ENCODE measurements around the gene DBNL. TPM values are rescaled to one million over a fixed set of nuclear protein-coding genes. Genes with fewer than 3 reads are reported as not detected.
"Not testable (repeated sequence)": the region's sequence is repeated elsewhere in the genome, so short reads cannot be mapped to it uniquely, and the experiment has no call there.

Gene DBNL
- total RNA-seq, 1 donor from 2014 or later, result 85.0 TPM

- H3K27me3 ChIP-seq (ENCODE audit: insufficient read depth, low read length); H3K9me3 Mint-ChIP-seq (ENCODE audit: unreplicated experiment); H4K20me1 ChIP-seq (ENCODE audit: insufficient read depth, low read length); H3K36me3 ChIP-seq (ENCODE audit: insufficient read depth, low read length); H3K4me1 ChIP-seq (ENCODE audit: insufficient read depth, low read length); H3K4me1 Mint-ChIP-seq (ENCODE audit: low read depth, unreplicated experiment); H3K36me3 Mint-ChIP-seq (ENCODE audit: low read depth, unreplicated experiment); FAIRE-seq; H3K27me3 Mint-ChIP-seq (ENCODE audit: low read depth, unreplicated experiment); H3K79me2 ChIP-seq (ENCODE audit: insufficient read depth, low read length); H3K9me3 ChIP-seq (ENCODE audit: insufficient read depth, low read depth, low read length): not testable (repeated sequence)
- H3K27ac ChIP-seq (ENCODE audit: low read depth, low read length), result peak overlapping the region; percentile 62
- TF ChIP-seq CTCF (IDR thresholded peaks at IDR 0.05; ENCODE audit: insufficient read depth, low read depth, low read length), result peak; percentile 44
- peak overlapping the region; percentile 75 for H2AFZ ChIP-seq (ENCODE audit: low read depth, low read length)
- H3K4me3 ChIP-seq (ENCODE audit: insufficient read depth, low read depth, low read length), result peak overlapping the region; percentile 79
- H3K4me3 Mint-ChIP-seq (ENCODE audit: unreplicated experiment), result peak overlapping the region; percentile 92
- DNase-seq (ENCODE audit: low read depth), result peak; percentile 86
- peak overlapping the region; percentile 80 for H3K4me2 ChIP-seq (ENCODE audit: low read length)
- H3K9ac ChIP-seq (ENCODE audit: low read length), result peak overlapping the region; percentile 84
- peak overlapping the region; percentile 58 for H3K27ac Mint-ChIP-seq (ENCODE audit: unreplicated experiment)
Measured at GRCh38 chr7:44018857-44019807, 25.4 kb upstream of the DBNL start.

- not testable (repeated sequence) for H3K79me2 ChIP-seq (ENCODE audit: insufficient read depth, low read length); H3K36me3 ChIP-seq (ENCODE audit: insufficient read depth, low read length); H3K9me3 Mint-ChIP-seq (ENCODE audit: unreplicated experiment); H3K36me3 Mint-ChIP-seq (ENCODE audit: low read depth, unreplicated experiment); H3K27me3 Mint-ChIP-seq (ENCODE audit: low read depth, unreplicated experiment); H3K4me1 ChIP-seq (ENCODE audit: insufficient read depth, low read length); DNase-seq (ENCODE audit: low read depth); H3K27me3 ChIP-seq (ENCODE audit: insufficient read depth, low read length); H3K4me3 ChIP-seq (ENCODE audit: insufficient read depth, low read depth, low read length); H3K27ac ChIP-seq (ENCODE audit: low read depth, low read length); H4K20me1 ChIP-seq (ENCODE audit: insufficient read depth, low read length); H2AFZ ChIP-seq (ENCODE audit: low read depth, low read length); H3K9me3 ChIP-seq (ENCODE audit: insufficient read depth, low read depth, low read length); H3K27ac Mint-ChIP-seq (ENCODE audit: unreplicated experiment); H3K4me2 ChIP-seq (ENCODE audit: low read length); FAIRE-seq; H3K9ac ChIP-seq (ENCODE audit: low read length); H3K4me1 Mint-ChIP-seq (ENCODE audit: low read depth, unreplicated experiment); H3K4me3 Mint-ChIP-seq (ENCODE audit: unreplicated experiment)
Measured at GRCh38 chr7:44019825-44020224, 24.7 kb upstream of the DBNL start.

- not testable (repeated sequence) for FAIRE-seq; H4K20me1 ChIP-seq (ENCODE audit: insufficient read depth, low read length); H3K4me1 ChIP-seq (ENCODE audit: insufficient read depth, low read length); H3K4me2 ChIP-seq (ENCODE audit: low read length); H3K9me3 ChIP-seq (ENCODE audit: insufficient read depth, low read depth, low read length); H3K4me3 Mint-ChIP-seq (ENCODE audit: unreplicated experiment); H3K27me3 ChIP-seq (ENCODE audit: insufficient read depth, low read length); H2AFZ ChIP-seq (ENCODE audit: low read depth, low read length); H3K9ac ChIP-seq (ENCODE audit: low read length); H3K27me3 Mint-ChIP-seq (ENCODE audit: low read depth, unreplicated experiment); H3K36me3 ChIP-seq (ENCODE audit: insufficient read depth, low read length); H3K27ac Mint-ChIP-seq (ENCODE audit: unreplicated experiment); DNase-seq (ENCODE audit: low read depth); H3K79me2 ChIP-seq (ENCODE audit: insufficient read depth, low read length); H3K9me3 Mint-ChIP-seq (ENCODE audit: unreplicated experiment); H3K4me3 ChIP-seq (ENCODE audit: insufficient read depth, low read depth, low read length); H3K4me1 Mint-ChIP-seq (ENCODE audit: low read depth, unreplicated experiment); H3K27ac ChIP-seq (ENCODE audit: low read depth, low read length); H3K36me3 Mint-ChIP-seq (ENCODE audit: low read depth, unreplicated experiment)
Measured at GRCh38 chr7:44022069-44022468, 22.4 kb upstream of the DBNL start.

- not testable (repeated sequence) for DNase-seq (ENCODE audit: low read depth); H3K27me3 ChIP-seq (ENCODE audit: insufficient read depth, low read length); H3K27ac Mint-ChIP-seq (ENCODE audit: unreplicated experiment); H3K36me3 Mint-ChIP-seq (ENCODE audit: low read depth, unreplicated experiment); FAIRE-seq; H4K20me1 ChIP-seq (ENCODE audit: insufficient read depth, low read length); H3K9me3 Mint-ChIP-seq (ENCODE audit: unreplicated experiment); H3K36me3 ChIP-seq (ENCODE audit: insufficient read depth, low read length); H3K79me2 ChIP-seq (ENCODE audit: insufficient read depth, low read length); H3K9ac ChIP-seq (ENCODE audit: low read length); H3K4me1 Mint-ChIP-seq (ENCODE audit: low read depth, unreplicated experiment); H3K4me1 ChIP-seq (ENCODE audit: insufficient read depth, low read length); H3K4me3 ChIP-seq (ENCODE audit: insufficient read depth, low read depth, low read length); H3K9me3 ChIP-seq (ENCODE audit: insufficient read depth, low read depth, low read length); H3K27ac ChIP-seq (ENCODE audit: low read depth, low read length); H3K4me3 Mint-ChIP-seq (ENCODE audit: unreplicated experiment); H3K4me2 ChIP-seq (ENCODE audit: low read length); H2AFZ ChIP-seq (ENCODE audit: low read depth, low read length)
- peaks cover 10% of the 10 kb centered on the region for H3K27me3 Mint-ChIP-seq (ENCODE audit: low read depth, unreplicated experiment)
Measured at GRCh38 chr7:44022796-44023467, 21.6 kb upstream of the DBNL start.

- not testable (repeated sequence) for H3K4me1 Mint-ChIP-seq (ENCODE audit: low read depth, unreplicated experiment); FAIRE-seq
Measured at GRCh38 chr7:44029433-44029832, 15.1 kb upstream of the DBNL start.

More at GRCh38 chr7:44029433-44029832, 15.1 kb upstream of the DBNL start:
- H3K27ac ChIP-seq (ENCODE audit: low read depth, low read length); H2AFZ ChIP-seq (ENCODE audit: low read depth, low read length); H3K4me1 ChIP-seq (ENCODE audit: insufficient read depth, low read length); H3K4me2 ChIP-seq (ENCODE audit: low read length); H3K36me3 ChIP-seq (ENCODE audit: insufficient read depth, low read length); H3K9ac ChIP-seq (ENCODE audit: low read length); H4K20me1 ChIP-seq (ENCODE audit: insufficient read depth, low read length); H3K4me3 Mint-ChIP-seq (ENCODE audit: unreplicated experiment); DNase-seq (ENCODE audit: low read depth); H3K4me3 ChIP-seq (ENCODE audit: insufficient read depth, low read depth, low read length); H3K79me2 ChIP-seq (ENCODE audit: insufficient read depth, low read length); H3K27me3 ChIP-seq (ENCODE audit: insufficient read depth, low read length); H3K9me3 Mint-ChIP-seq (ENCODE audit: unreplicated experiment); H3K27me3 Mint-ChIP-seq (ENCODE audit: low read depth, unreplicated experiment); H3K9me3 ChIP-seq (ENCODE audit: insufficient read depth, low read depth, low read length); H3K27ac Mint-ChIP-seq (ENCODE audit: unreplicated experiment); H3K36me3 Mint-ChIP-seq (ENCODE audit: low read depth, unreplicated experiment): not testable (repeated sequence)

Data from astrocyte (in vitro differentiated cells and primary cell).